IPS-15b (cell line): Measurements from ENCODE around the gene NOTO.
"Not testable (repeated sequence)": the region's sequence is repeated elsewhere in the genome, so short reads cannot be mapped to it uniquely, and the experiment has no call there.

Experiments used
- H3K27me3 ChIP-seq: one replicate; pipeline ENCODE4 v1.6.1; 2013; ENCODE audit warnings: low read length; ENCODE audit not compliant: control insufficient read depth, insufficient read depth
- H3K36me3 ChIP-seq: one replicate; pipeline ENCODE4 v1.6.1; 2013; ENCODE audit warnings: low read length; ENCODE audit not compliant: control insufficient read depth, insufficient read depth
- H3K4me1 ChIP-seq: one replicate; pipeline ENCODE4 v1.6.1; 2013; ENCODE audit warnings: mild to moderate bottlenecking, low read length; ENCODE audit not compliant: control insufficient read depth, insufficient read depth
- H3K4me3 ChIP-seq: one replicate; pipeline ENCODE4 v1.5.1; 2013; ENCODE audit warnings: low read depth, low read length
- H3K9ac ChIP-seq: one replicate; pipeline ENCODE4 v1.6.1; 2013; ENCODE audit warnings: low read depth, mild to moderate bottlenecking, low read length
- H3K9me3 ChIP-seq: one replicate; pipeline ENCODE4 v1.6.1; 2013; ENCODE audit warnings: mild to moderate bottlenecking, low read length; ENCODE audit not compliant: control insufficient read depth, insufficient read depth

NOTO gene, protein sequence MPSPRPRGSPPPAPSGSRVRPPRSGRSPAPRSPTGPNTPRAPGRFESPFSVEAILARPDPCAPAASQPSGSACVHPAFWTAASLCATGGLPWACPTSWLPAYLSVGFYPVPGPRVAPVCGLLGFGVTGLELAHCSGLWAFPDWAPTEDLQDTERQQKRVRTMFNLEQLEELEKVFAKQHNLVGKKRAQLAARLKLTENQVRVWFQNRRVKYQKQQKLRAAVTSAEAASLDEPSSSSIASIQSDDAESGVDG

DNA sequence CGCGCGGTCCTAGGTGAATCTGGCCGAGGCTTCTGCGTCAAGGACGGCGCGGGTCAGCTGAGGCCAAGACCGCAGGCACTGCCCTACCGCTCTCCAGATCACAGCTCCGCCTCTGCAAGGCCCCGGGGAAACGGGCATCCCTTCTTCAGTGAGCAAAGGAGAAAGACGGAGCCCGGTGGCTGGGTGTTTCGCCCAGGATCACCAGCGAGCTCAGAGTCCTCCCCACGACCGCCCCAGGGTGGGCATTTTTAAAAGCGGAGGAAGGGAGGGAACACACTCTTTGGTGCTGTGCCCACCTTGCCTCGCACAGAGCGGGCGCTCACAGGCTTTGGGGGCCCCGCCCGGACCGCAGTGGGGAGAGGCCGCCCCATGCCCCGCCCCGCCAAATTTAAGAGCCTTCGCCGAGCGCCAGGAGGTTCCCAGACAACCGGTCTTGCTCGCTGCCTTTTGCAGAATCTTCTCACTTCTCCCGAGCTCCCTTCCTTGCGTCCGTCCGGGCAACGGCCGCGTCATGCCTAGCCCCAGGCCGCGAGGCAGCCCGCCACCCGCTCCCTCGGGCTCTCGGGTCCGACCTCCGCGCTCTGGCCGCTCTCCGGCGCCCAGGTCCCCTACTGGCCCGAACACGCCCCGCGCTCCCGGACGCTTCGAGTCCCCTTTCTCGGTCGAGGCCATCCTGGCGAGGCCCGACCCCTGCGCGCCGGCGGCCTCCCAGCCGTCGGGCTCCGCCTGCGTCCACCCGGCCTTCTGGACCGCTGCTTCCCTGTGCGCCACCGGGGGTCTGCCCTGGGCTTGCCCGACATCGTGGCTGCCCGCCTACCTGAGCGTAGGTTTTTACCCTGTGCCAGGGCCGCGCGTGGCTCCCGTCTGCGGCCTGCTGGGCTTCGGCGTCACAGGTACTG is at the start of gene NOTO:
NOTO (plus strand) TSS at position 419 of the 899 bp plus-strand sequence; CDS start at position 512, 93 bp downstream.
- no peaks in the 10 kb centered on the region for H3K9me3 ChIP-seq
- peak within 1 kb of the TSS; percentile 63 for H3K4me3 ChIP-seq
- H3K9ac ChIP-seq, result no peak within 1 kb of the TSS
- no peaks in the 10 kb centered on the region for H3K36me3 ChIP-seq
- H3K27me3 ChIP-seq, result peaks cover 35% of the 10 kb centered on the region
- H3K4me1 ChIP-seq, result no peaks in the 10 kb centered on the region

DNA sequence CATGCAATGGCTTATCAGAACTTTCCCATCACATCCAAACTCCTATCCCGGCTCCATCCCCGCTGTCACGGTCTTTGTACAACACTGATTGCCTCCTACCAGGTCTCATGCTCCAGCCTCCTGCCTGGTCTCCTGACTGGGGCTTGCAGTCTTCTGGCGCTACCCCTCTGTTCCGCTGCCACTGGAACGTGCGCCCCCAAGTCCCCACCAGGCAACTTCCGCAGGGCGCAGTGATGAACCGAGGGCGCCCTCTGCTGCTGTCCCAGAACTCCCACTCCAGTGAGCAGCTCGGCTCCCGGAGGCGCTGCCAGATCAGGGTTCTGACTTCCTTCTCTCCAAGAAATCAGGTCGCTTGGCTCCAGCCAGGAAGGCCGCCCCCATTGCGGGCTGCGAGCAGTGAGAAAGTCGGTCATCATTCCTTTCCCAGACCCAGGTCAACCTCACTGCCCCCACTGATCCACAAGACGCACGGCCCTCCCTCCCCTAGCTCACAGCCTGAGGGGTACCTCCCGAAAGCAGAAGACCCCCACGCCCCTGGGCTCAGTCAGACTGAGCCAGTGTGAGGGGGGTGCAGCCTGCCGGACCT is 45.7 kb upstream of the NOTO start:
- Histone ChIP-seq H3K36me3 (no peaks in the 10 kb centered on the region), H3K4me3 (peak overlapping the region; percentile 53), H3K27me3 (peaks cover 21% of the 10 kb centered on the region), H3K9ac (no peak overlapping the region), H3K9me3 (no peaks in the 10 kb centered on the region), H3K4me1 (no peaks in the 10 kb centered on the region)

DNA sequence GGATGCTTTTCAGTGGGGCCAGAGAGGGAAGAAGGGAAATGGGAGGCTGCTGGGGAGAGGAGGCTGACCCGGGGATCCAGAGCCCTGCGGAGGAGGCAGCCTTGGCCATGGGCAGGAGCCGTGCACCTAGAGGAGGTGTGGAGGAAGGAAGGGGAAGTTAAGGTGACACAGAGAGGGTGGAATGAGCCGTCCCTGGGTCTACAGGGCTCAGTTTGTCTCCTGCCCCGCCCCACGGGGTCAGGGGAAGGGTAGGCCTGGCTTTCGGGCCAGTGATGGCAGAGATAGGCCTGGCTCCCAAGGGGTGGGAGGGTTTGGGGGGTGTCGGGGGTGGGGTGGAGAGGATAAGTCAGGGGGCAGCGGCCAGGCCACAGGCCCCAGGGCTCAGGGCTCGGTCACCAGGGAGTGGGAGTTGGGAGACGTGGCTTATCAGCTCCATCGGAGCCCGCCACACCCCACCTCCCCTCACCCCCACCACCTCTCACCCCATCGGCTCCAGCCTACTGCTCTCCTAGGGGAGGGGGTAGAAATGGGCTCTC is 39.5 kb upstream of the NOTO start:
- no peaks in the 10 kb centered on the region for H3K36me3 ChIP-seq
- no peak overlapping the region for H3K9ac ChIP-seq
- H3K4me3 ChIP-seq, result no peak overlapping the region
- peaks cover 7% of the 10 kb centered on the region for H3K27me3 ChIP-seq
- H3K9me3 ChIP-seq, result no peaks in the 10 kb centered on the region
- no peaks in the 10 kb centered on the region for H3K4me1 ChIP-seq

DNA sequence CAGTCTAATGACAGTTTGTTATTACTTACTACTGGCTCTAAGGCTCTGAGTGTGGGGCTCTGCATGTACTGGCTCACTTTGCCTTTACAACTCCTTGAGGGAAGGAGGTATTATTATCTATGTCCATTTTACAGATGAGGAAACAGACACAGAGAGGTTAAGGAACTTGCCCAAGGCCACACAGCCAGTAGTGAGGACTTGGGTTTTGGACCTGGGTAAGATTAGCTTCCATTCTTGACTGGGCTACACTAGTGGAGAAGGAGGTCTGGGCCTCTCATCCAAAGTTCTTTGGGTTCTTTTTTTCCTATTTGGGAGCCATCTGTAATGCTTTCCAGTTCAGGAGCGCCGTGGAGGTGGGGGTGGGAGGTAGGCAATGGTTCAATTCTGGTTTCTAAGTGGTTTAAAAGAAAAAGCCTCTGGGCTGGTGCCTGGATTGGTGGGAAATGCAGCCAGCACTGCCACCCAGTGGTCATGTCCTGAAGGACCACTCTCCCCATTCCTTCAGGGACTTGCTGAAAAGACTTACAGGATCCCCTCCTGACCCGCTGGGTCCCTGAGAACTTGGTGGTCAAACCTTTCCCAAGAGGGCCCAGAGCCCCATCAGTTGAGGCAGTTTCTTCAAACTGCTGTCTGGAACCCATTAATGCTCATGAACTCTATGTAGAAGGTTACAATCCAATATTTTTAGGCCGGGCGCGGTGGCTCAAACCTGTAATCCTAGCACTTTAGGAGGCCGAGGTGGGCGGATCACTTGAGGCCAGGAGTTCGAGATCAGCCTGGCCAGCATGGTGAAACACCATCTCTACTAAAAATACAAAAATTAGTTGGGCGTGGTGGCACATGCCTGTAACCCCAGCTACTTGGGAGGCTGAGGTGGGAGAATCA is 38.6 kb upstream of the NOTO start:
- Histone ChIP-seq H3K4me1 (no peaks in the 10 kb centered on the region), H3K4me3 (no peak overlapping the region), H3K9me3 (no peaks in the 10 kb centered on the region), H3K36me3 (no peaks in the 10 kb centered on the region), H3K9ac (no peak overlapping the region), H3K27me3 (no peaks in the 10 kb centered on the region)

GRCh38 chr2:73165978-73166377 is 36.4 kb upstream of the NOTO start:
- H3K27me3 ChIP-seq, H3K36me3 ChIP-seq, H3K4me3 ChIP-seq, H3K4me1 ChIP-seq, H3K9me3 ChIP-seq, H3K9ac ChIP-seq: not testable (repeated sequence)

GRCh38 chr2:73166813-73167212 is 35.6 kb upstream of the NOTO start:
- H3K4me3 ChIP-seq, result not testable (repeated sequence)

DNA sequence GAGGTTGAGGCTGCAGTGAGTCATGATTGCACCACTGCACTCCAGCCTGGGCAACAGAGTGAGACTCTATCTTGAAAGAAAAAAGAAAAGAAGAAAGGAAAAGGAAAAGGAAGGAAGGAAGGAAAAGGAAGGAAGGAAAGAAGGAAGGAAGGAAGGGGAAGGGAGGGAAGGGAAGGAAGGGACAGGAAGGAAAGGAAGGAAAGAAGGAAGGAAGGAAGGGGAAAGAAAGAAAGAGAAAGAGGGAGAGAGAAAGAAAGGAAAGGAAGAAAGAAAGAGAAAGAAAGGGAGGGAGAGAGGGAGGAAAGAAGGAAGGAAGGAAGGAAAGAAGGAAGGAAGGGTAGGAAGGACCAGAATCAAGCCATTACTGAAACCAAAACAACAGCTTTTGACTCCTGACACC is 34.0 kb upstream of the NOTO start:
- H3K27me3 ChIP-seq, H3K4me1 ChIP-seq, H3K9me3 ChIP-seq, H3K4me3 ChIP-seq, H3K9ac ChIP-seq, H3K36me3 ChIP-seq: not testable (repeated sequence)

More at GRCh38 chr2:73166813-73167212, 35.6 kb upstream of the NOTO start:
- H3K27me3 ChIP-seq, H3K4me1 ChIP-seq, H3K9ac ChIP-seq, H3K36me3 ChIP-seq, H3K9me3 ChIP-seq: not testable (repeated sequence)

- peaks cover 27% of the 10 kb centered on the region for H3K27me3 ChIP-seq
- not testable (repeated sequence) for H3K36me3 ChIP-seq, H3K4me3 ChIP-seq, H3K9ac ChIP-seq, H3K4me1 ChIP-seq, H3K9me3 ChIP-seq
Measured at GRCh38 chr2:73170341-73170740, 32.0 kb upstream of the NOTO start.

DNA sequence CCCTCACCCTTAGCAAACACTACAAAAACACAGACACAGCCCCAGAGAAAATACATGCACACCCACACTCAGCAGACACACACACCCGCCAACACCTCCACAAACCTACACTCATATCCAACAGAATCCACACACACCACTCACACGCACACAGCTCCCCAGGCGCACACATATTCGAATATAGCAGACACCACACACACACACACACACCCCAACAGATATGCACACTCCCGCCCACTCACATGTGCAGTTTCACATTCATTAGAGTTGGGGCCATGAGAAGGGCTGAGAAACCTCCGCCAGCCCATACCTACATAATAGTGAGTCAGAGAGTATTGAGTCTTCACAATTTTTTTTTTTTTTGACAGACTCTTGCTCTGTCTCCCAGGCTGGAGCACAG is 29.4 kb upstream of the NOTO start:
- H3K9ac ChIP-seq, result no peak overlapping the region
- no peaks in the 10 kb centered on the region for H3K9me3 ChIP-seq
- H3K36me3 ChIP-seq, result no peaks in the 10 kb centered on the region
- peaks cover 49% of the 10 kb centered on the region for H3K27me3 ChIP-seq
- peaks cover 3% of the 10 kb centered on the region for H3K4me1 ChIP-seq
- no peak overlapping the region for H3K4me3 ChIP-seq

DNA sequence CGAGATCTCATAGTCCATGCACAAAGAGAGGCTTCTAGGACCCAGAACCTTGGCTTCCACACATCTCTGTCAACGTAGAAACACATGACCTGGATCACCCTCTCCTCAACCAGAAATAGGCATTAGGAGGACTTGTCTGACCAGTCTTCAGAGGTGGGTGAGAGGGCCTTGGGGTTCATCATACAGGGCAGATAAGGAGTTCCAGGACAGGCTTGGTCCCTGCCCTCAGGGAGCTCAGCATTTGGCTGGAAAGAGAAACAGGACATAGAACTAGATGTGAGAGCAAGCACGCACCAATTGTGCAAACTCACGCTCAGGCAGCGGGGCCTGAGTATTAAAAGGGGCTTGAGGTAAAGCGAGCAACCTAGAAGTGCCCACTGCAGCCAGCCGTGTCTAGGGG is 28.6 kb upstream of the NOTO start:
- Histone ChIP-seq H3K9me3 (no peaks in the 10 kb centered on the region), H3K9ac (no peak overlapping the region), H3K4me3 (peak overlapping the region; percentile 13), H3K27me3 (peaks cover 57% of the 10 kb centered on the region), H3K4me1 (peaks cover 3% of the 10 kb centered on the region), H3K36me3 (no peaks in the 10 kb centered on the region)

GRCh38 chr2:73174244-73174643 is 28.1 kb upstream of the NOTO start:
- H3K36me3 ChIP-seq, result no peaks in the 10 kb centered on the region

More at GRCh38 chr2:73174244-73174643, 28.1 kb upstream of the NOTO start:
- Histone ChIP-seq H3K9ac (no peak overlapping the region), H3K4me1 (peaks cover 3% of the 10 kb centered on the region), H3K27me3 (peaks cover 60% of the 10 kb centered on the region), H3K9me3 (no peaks in the 10 kb centered on the region), H3K4me3 (peak overlapping the region; percentile 13)
